CD4-positive, alpha-beta T cell (primary cell): ENCODE results near the gene PPOX. TPM values are rescaled to one million over a fixed set of nuclear protein-coding genes. Genes with fewer than 3 reads are reported as not detected.
A peak's percentile ranks its signal among the peaks of the same experiment; 100 is the strongest.

Source experiments
- ATAC-seq: fragments of 200-7000 bp; cut with Tn5 transposase; one replicate; pipeline ENCODE4 v1.10.0; 2022; ENCODE audit warnings: mild to moderate bottlenecking; ENCODE audit not compliant: poor library complexity
- CTCF ChIA-PET: fragments of 350-600 bp; sonication (Branson Sonifier 250); formaldehyde crosslinking; loops from one replicate; lab custom pipeline; 2021; ENCODE audit warnings: antibody characterized with exemption, inconsistent platforms; lab: Charles Lee
- POLR2A ChIA-PET: fragments of 350-600 bp; sonication (Branson Sonifier 250); formaldehyde crosslinking; loops from one replicate; lab custom pipeline; 2021; ENCODE audit warnings: antibody characterized with exemption, inconsistent platforms; lab: Charles Lee
- DNase-seq, 14 experiments: peaks; one replicate each; pipeline ENCODE4 v3.0.0-alpha.2; 2013 to 2020; ENCODE audit warnings: mixed read lengths in 2 of 14
- H3K27ac ChIP-seq, 2 donors: one replicate each; pipeline versions ENCODE4 v1.5.1 to v1.7.0; 2013; ENCODE audit warnings: low read length in 2 of 2, low read depth in 1 of 2, mild to moderate bottlenecking in 1 of 2
- H3K27me3 ChIP-seq, 2 experiments: 1 replicate in 1 of 2; 2 replicates in 1 of 2; pipeline versions ENCODE4 v1.6.1 to v1.7.0; 2013; ENCODE audit warnings: low read length in 2 of 2, control low read depth in 1 of 2, mild to moderate bottlenecking in 1 of 2, moderate library complexity in 1 of 2; ENCODE audit not compliant: insufficient read depth in 2 of 2, control insufficient read depth in 1 of 2
- H3K36me3 ChIP-seq: one replicate; pipeline ENCODE4 v1.6.1; 2013; ENCODE audit warnings: low read length, control low read depth; ENCODE audit not compliant: insufficient read depth
- H3K4me1 ChIP-seq: one replicate; pipeline ENCODE4 v1.6.1; 2013; ENCODE audit warnings: low read length, control low read depth; ENCODE audit not compliant: insufficient read depth
- H3K4me3 ChIP-seq: one replicate; pipeline ENCODE4 v1.5.1; 2013; ENCODE audit warnings: mild to moderate bottlenecking, low read length, moderate library complexity
- H3K9me3 ChIP-seq, 2 experiments: 1 replicate in 1 of 2; 2 replicates in 1 of 2; pipeline versions ENCODE4 v1.6.1 to v1.7.0; 2013; ENCODE audit warnings: low read length in 2 of 2, mild to moderate bottlenecking in 2 of 2, control low read depth in 1 of 2, moderate library complexity in 1 of 2; ENCODE audit not compliant: control insufficient read depth in 1 of 2, insufficient read depth in 1 of 2
- H3K27ac Mint-ChIP-seq: one replicate; pipeline ENCODE4 v1.8.0; 2020; ENCODE audit warnings: mixed read lengths
- H3K27me3 Mint-ChIP-seq: one replicate; pipeline ENCODE4 v1.8.0; 2021; ENCODE audit warnings: mixed read lengths
- H3K36me3 Mint-ChIP-seq: one replicate; pipeline ENCODE4 v1.8.0; 2021; ENCODE audit warnings: low read depth, mixed read lengths
- H3K4me1 Mint-ChIP-seq: one replicate; pipeline ENCODE4 v1.8.0; 2021; ENCODE audit warnings: low read depth, mixed read lengths
- H3K4me3 Mint-ChIP-seq: one replicate; pipeline ENCODE4 v1.8.0; 2020; ENCODE audit warnings: mild to moderate bottlenecking, mixed read lengths
- H3K9me3 Mint-ChIP-seq: one replicate; pipeline ENCODE4 v1.8.0; 2020; ENCODE audit warnings: mixed read lengths
- intact Hi-C, 2 experiments: fragments of 100-400 bp; cut with DNase I in 1 of 2; cut with micrococcal nuclease in 1 of 2; formaldehyde crosslinking; loops; one replicate each; pipeline versions ENCODE4 v1.15.1 to v1.9.0; 2023 to 2025; cut with DNase I, micrococcal nuclease
- total RNA-seq, 174 experiments: library from RNA in 2 of 174; stranded (reverse) in 2 of 174; gene quantifications; one replicate each; pipeline ENCODE4 v1.2.3 and lab custom pipeline; 2021 to 2026
- TF ChIP-seq, protein P1 (sequence below): fragments of 200-600 bp; IDR thresholded peaks from one replicate; pipeline ENCODE4 v1.8.0; 2022; ENCODE audit warnings: antibody characterized with exemption, mild to moderate bottlenecking

The PPOX gene
- total RNA-seq, 2 experiments from 2014 or later = 28.6 to 31.5 TPM

- Mint-ChIP-seq H3K27ac (peak overlapping the region; percentile 98), H3K27me3 (no peaks in the 10 kb centered on the region), H3K4me3 (peak overlapping the region; percentile 93), H3K36me3 (peaks cover 73% of the 10 kb centered on the region), H3K4me1 (peaks cover 85% of the 10 kb centered on the region), H3K9me3 (no peaks in the 10 kb centered on the region)
- H3K27me3 ChIP-seq = no peaks in the 10 kb centered on the region
- H3K27ac ChIP-seq = no peak overlapping the region
- ChIA-PET CTCF (no interaction called here), POLR2A (interaction anchor here (0.9 to 1.3 kb wide), 4 partner anchors 15 to 40 kb away, joined by 3 to 5 read pairs (median 3); partner anchors contain the start of genes B4GALT3, DEDD and NDUFS2)
- peaks cover 54% of the 10 kb centered on the region for H3K4me1 ChIP-seq
- no peaks in the 10 kb centered on the region for H3K9me3 ChIP-seq
- DNase-seq (no peak), ATAC-seq (no peak)
- peaks cover 51% of the 10 kb centered on the region for H3K36me3 ChIP-seq
- no peak overlapping the region for H3K4me3 ChIP-seq
- TF ChIP-seq, protein P1, sequence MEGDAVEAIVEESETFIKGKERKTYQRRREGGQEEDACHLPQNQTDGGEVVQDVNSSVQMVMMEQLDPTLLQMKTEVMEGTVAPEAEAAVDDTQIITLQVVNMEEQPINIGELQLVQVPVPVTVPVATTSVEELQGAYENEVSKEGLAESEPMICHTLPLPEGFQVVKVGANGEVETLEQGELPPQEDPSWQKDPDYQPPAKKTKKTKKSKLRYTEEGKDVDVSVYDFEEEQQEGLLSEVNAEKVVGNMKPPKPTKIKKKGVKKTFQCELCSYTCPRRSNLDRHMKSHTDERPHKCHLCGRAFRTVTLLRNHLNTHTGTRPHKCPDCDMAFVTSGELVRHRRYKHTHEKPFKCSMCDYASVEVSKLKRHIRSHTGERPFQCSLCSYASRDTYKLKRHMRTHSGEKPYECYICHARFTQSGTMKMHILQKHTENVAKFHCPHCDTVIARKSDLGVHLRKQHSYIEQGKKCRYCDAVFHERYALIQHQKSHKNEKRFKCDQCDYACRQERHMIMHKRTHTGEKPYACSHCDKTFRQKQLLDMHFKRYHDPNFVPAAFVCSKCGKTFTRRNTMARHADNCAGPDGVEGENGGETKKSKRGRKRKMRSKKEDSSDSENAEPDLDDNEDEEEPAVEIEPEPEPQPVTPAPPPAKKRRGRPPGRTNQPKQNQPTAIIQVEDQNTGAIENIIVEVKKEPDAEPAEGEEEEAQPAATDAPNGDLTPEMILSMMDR = no peak
- intact Hi-C loops = loop anchor here in 1 of 2 experiments (2.0 kb wide), 1 partner anchor 15 kb away; the partner anchor contains the start of gene B4GALT3
Observed at GRCh38 chr1:161162052-161162451, 4.2 kb upstream of the PPOX start.

DNA sequence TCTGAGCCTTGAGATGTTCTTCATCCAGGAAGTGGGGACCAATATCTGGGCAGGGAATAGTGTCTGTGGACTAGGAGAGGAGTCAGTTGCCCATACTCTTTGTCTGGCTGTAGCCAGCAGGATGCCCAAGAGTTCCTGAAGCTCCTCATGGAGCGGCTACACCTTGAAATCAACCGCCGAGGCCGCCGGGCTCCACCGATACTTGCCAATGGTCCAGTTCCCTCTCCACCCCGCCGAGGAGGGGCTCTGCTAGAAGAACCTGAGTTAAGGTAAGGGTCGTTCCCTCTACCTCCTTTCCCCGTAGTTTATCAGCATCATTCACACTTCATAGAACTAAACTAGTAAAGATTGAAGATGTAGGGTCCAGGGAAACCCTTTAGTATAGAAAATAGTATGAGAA is 3.4 kb upstream of the PPOX start:
- DNase-seq (no peak), ATAC-seq (no peak)
- Mint-ChIP-seq H3K9me3 (no peaks in the 10 kb centered on the region), H3K4me3 (peak overlapping the region; percentile 93), H3K27me3 (no peaks in the 10 kb centered on the region), H3K27ac (peak overlapping the region; percentile 98), H3K4me1 (peaks cover 84% of the 10 kb centered on the region), H3K36me3 (peaks cover 66% of the 10 kb centered on the region)
- intact Hi-C loops = loop anchor here in 1 of 2 experiments (2.0 kb wide), 1 partner anchor 14 kb away; the partner anchor contains the start of gene B4GALT3
- Histone ChIP-seq H3K36me3 (peaks cover 45% of the 10 kb centered on the region), H3K27ac (no peak overlapping the region), H3K4me1 (peaks cover 62% of the 10 kb centered on the region), H3K4me3 (no peak overlapping the region), H3K27me3 (no peaks in the 10 kb centered on the region), H3K9me3 (no peaks in the 10 kb centered on the region)
- POLR2A ChIA-PET = interaction anchor here (1.2 to 1.3 kb wide), 2 partner anchors 14 to 19 kb away, joined by 3 read pairs; partner anchors contain the start of gene B4GALT3
- CTCF ChIA-PET = no interaction called here
- TF ChIP-seq, protein P1 = no peak

DNA sequence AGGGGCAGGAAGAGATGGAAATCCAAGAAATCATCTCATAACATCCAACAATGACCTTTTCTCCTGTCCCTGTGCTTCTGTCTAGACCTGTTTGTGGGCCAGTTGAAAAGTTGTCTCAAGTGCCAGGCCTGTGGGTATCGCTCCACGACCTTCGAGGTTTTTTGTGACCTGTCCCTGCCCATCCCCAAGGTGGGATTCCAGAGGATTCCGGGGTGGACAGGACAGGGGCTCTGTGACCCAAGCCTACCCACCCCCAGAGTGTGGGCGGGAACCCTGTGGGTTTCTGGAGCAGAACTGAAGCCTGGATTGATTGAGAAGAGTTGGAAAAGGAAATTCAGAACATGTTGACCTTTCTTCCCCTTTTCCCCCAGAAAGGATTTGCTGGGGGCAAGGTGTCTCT is 2.4 kb upstream of the PPOX start:
- Histone ChIP-seq H3K4me3 (no peak overlapping the region), H3K4me1 (peaks cover 61% of the 10 kb centered on the region), H3K27me3 (no peaks in the 10 kb centered on the region), H3K27ac (no peak overlapping the region), H3K36me3 (peaks cover 35% of the 10 kb centered on the region), H3K9me3 (no peaks in the 10 kb centered on the region)
- intact Hi-C loops = loop anchor here in 1 of 2 experiments (2.0 kb wide), 1 partner anchor 13 kb away; the partner anchor contains the start of gene B4GALT3
- Mint-ChIP-seq H3K4me1 (peaks cover 81% of the 10 kb centered on the region), H3K27me3 (no peaks in the 10 kb centered on the region), H3K27ac (peak overlapping the region; percentile 98), H3K4me3 (peak overlapping the region; percentile 93), H3K36me3 (peaks cover 61% of the 10 kb centered on the region), H3K9me3 (no peaks in the 10 kb centered on the region)
- ATAC-seq = no peak
- TF ChIP-seq, protein P1 = no peak
- no peak for DNase-seq
- POLR2A ChIA-PET = interaction anchor here (1.0 to 2.3 kb wide), 2 partner anchors 8 to 95 kb away, joined by 3 to 7 read pairs; no protein-coding TSS in a partner anchor
- CTCF ChIA-PET = no interaction called here
